IPS-NIHi7 (cell line): Measurements from ENCODE around the gene ZNF609.
A peak's percentile ranks its signal among the peaks of the same experiment; 100 is the strongest.
"Not testable (repeated sequence)": the region's sequence is repeated elsewhere in the genome, so short reads cannot be mapped to it uniquely, and the experiment has no call there.

Experiments used
- DNase-seq: peaks from one replicate; pipeline ENCODE4 v3.0.0; 2012; ENCODE audit warnings: mixed read lengths; ENCODE audit errors: extremely low spot score

ZNF609 gene

GRCh38 chr15:64580696-64581407 lies 120.5 kb downstream of the ZNF609 start:
- no peak for DNase-seq

GRCh38 chr15:64581408-64581761 lies 121.0 kb downstream of the ZNF609 start:
- peak; percentile 18 for DNase-seq

- no peak for DNase-seq
These were observed 121.8 kb downstream of the ZNF609 start for GRCh38 chr15:64582202-64582601.

GRCh38 chr15:64583519-64583918 lies 123.1 kb downstream of the ZNF609 start:
- DNase-seq = no peak

- no peak for DNase-seq
These were observed 123.6 kb downstream of the ZNF609 start for GRCh38 chr15:64583983-64584382.

- DNase-seq = no peak
These were observed 126.0 kb downstream of the ZNF609 start for GRCh38 chr15:64586259-64586870.

- DNase-seq = no peak
These were observed 126.6 kb downstream of the ZNF609 start for GRCh38 chr15:64586984-64587383.

GRCh38 chr15:64589435-64590084 lies 129.2 kb downstream of the ZNF609 start:
- DNase-seq = no peak

GRCh38 chr15:64592845-64593244 lies 132.5 kb downstream of the ZNF609 start:
- DNase-seq = not testable (repeated sequence)

- DNase-seq = peak; percentile 68
These were observed 136.5 kb downstream of the ZNF609 start for GRCh38 chr15:64596701-64597476.

GRCh38 chr15:64597477-64597822 lies 137.1 kb downstream of the ZNF609 start:
- DNase-seq = no peak

- no peak for DNase-seq
These were observed 138.8 kb downstream of the ZNF609 start for GRCh38 chr15:64599226-64599625.

GRCh38 chr15:64599716-64600115 lies 139.3 kb downstream of the ZNF609 start:
- DNase-seq = no peak

GRCh38 chr15:64600794-64601193 lies 140.4 kb downstream of the ZNF609 start:
- no peak for DNase-seq

- no peak for DNase-seq
These were observed 143.9 kb downstream of the ZNF609 start for GRCh38 chr15:64604319-64604718.

GRCh38 chr15:64607416-64607815 lies 147.0 kb downstream of the ZNF609 start:
- DNase-seq = not testable (repeated sequence)

- no peak for DNase-seq
These were observed 150.0 kb downstream of the ZNF609 start for GRCh38 chr15:64610257-64610919.

- DNase-seq = no peak
These were observed 150.8 kb downstream of the ZNF609 start for GRCh38 chr15:64611085-64611725.

GRCh38 chr15:64614519-64614918 lies 154.1 kb downstream of the ZNF609 start:
- no peak for DNase-seq

GRCh38 chr15:64617727-64618126 lies 157.3 kb downstream of the ZNF609 start:
- peak; percentile 28 for DNase-seq

GRCh38 chr15:64618138-64618537 lies 157.8 kb downstream of the ZNF609 start:
- DNase-seq = no peak
